Stomach smooth muscle (tissue), 2 donors: ENCODE measurements around the gene RACK1.
"Not testable (repeated sequence)": the region's sequence is repeated elsewhere in the genome, so short reads cannot be mapped to it uniquely, and the experiment has no call there.

Experiments
- H3K27ac ChIP-seq: one replicate; pipeline ENCODE4 v1.7.0; 2013; ENCODE audit warnings: mild to moderate bottlenecking, low read length, inconsistent platforms
- H3K27me3 ChIP-seq, 2 donors: one replicate each; pipeline ENCODE4 v1.7.0; 2013; ENCODE audit warnings: low read length in 2 of 2; ENCODE audit not compliant: insufficient read depth in 2 of 2, control insufficient read depth in 1 of 2
- H3K36me3 ChIP-seq, 2 donors: one replicate each; pipeline ENCODE4 v1.7.0; 2013; ENCODE audit warnings: low read length in 2 of 2; ENCODE audit not compliant: control insufficient read depth in 2 of 2, insufficient read depth in 2 of 2
- H3K4me1 ChIP-seq: one replicate; pipeline ENCODE4 v1.7.0; 2013; ENCODE audit warnings: low read length; ENCODE audit not compliant: control insufficient read depth, insufficient read depth
- H3K4me3 ChIP-seq, 2 donors: one replicate each; pipeline ENCODE4 v1.7.0; 2013; ENCODE audit warnings: low read length in 2 of 2
- H3K9ac ChIP-seq, 2 donors: one replicate each; pipeline ENCODE4 v1.7.0; 2013; ENCODE audit warnings: low read length in 2 of 2, mild to moderate bottlenecking in 1 of 2
- H3K9me3 ChIP-seq, 2 donors: one replicate each; pipeline ENCODE4 v1.7.0; 2013; ENCODE audit warnings: low read length in 2 of 2; ENCODE audit not compliant: control insufficient read depth in 2 of 2
- donor health status: healthy.
- donor health status: Pancreatic carcinoma.

RACK1 gene

GRCh38 chr5:181243564-181244343 lies at the start of gene RACK1:
Gene RACK1, minus strand, starts transcription at chr5:181243906. Its CDS starts 106 bp downstream, at chr5:181243800.
- Histone ChIP-seq H3K9me3 (no peaks in the 10 kb centered on the region), H3K4me3 (peak within 1 kb of the TSS; percentile 85 to 99), H3K36me3 (peaks cover 17 to 26% of the 10 kb centered on the region in 2 donors), H3K27ac (peak within 1 kb of the TSS; percentile 84), H3K27me3 (no peaks in the 10 kb centered on the region), H3K4me1 (peaks cover 55% of the 10 kb centered on the region), H3K9ac (peak within 1 kb of the TSS; percentile 93 to 98)

- not testable (repeated sequence) for H3K9me3 ChIP-seq, H3K27me3 ChIP-seq, H3K27ac ChIP-seq, H3K4me3 ChIP-seq, H3K4me1 ChIP-seq, H3K36me3 ChIP-seq, H3K9ac ChIP-seq
Measured at GRCh38 chr5:181287331-181287730, 43.6 kb upstream of the RACK1 start.

GRCh38 chr5:181285962-181286705 lies 42.4 kb upstream of the RACK1 start:
- not testable (repeated sequence) for H3K9ac ChIP-seq, H3K4me3 ChIP-seq, H3K4me1 ChIP-seq, H3K36me3 ChIP-seq, H3K27ac ChIP-seq, H3K27me3 ChIP-seq, H3K9me3 ChIP-seq

- H3K4me3 ChIP-seq, H3K27ac ChIP-seq, H3K4me1 ChIP-seq, H3K36me3 ChIP-seq, H3K9ac ChIP-seq, H3K27me3 ChIP-seq, H3K9me3 ChIP-seq: not testable (repeated sequence)
Measured at GRCh38 chr5:181283841-181284755, 40.4 kb upstream of the RACK1 start.

GRCh38 chr5:181283347-181283746 lies 39.6 kb upstream of the RACK1 start:
- H3K36me3 ChIP-seq: no peaks in the 10 kb centered on the region
- H3K27ac ChIP-seq: no peak overlapping the region
- no peaks in the 10 kb centered on the region for H3K27me3 ChIP-seq
- no peaks in the 10 kb centered on the region for H3K4me1 ChIP-seq
- no peak overlapping the region for H3K9ac ChIP-seq
- H3K4me3 ChIP-seq: no peak overlapping the region
- H3K9me3 ChIP-seq: no peaks in the 10 kb centered on the region

GRCh38 chr5:181282874-181283273 lies 39.2 kb upstream of the RACK1 start:
- Histone ChIP-seq H3K36me3 (no peaks in the 10 kb centered on the region), H3K4me3 (no peak overlapping the region), H3K27me3 (no peaks in the 10 kb centered on the region), H3K4me1 (no peaks in the 10 kb centered on the region), H3K9ac (no peak overlapping the region), H3K27ac (no peak overlapping the region), H3K9me3 (no peaks in the 10 kb centered on the region)

GRCh38 chr5:181282415-181282814 lies 38.7 kb upstream of the RACK1 start:
- not testable (repeated sequence) for H3K4me3 ChIP-seq, H3K9me3 ChIP-seq, H3K27me3 ChIP-seq, H3K27ac ChIP-seq, H3K4me1 ChIP-seq, H3K36me3 ChIP-seq, H3K9ac ChIP-seq

- H3K4me1 ChIP-seq: no peaks in the 10 kb centered on the region
Measured at GRCh38 chr5:181281984-181282316, 38.2 kb upstream of the RACK1 start.

GRCh38 chr5:181281077-181281983 lies 37.6 kb upstream of the RACK1 start:
- Histone ChIP-seq H3K27me3 (no peaks in the 10 kb centered on the region), H3K9me3 (no peaks in the 10 kb centered on the region), H3K4me1 (no peaks in the 10 kb centered on the region), H3K36me3 (no peaks in the 10 kb centered on the region), H3K4me3 (no peak overlapping the region), H3K27ac (no peak overlapping the region), H3K9ac (no peak overlapping the region)

More at GRCh38 chr5:181281984-181282316, 38.2 kb upstream of the RACK1 start:
- Histone ChIP-seq H3K27me3 (no peaks in the 10 kb centered on the region), H3K4me3 (no peak overlapping the region), H3K36me3 (no peaks in the 10 kb centered on the region), H3K27ac (no peak overlapping the region), H3K9ac (no peak overlapping the region), H3K9me3 (no peaks in the 10 kb centered on the region)

- Histone ChIP-seq H3K4me1 (no peaks in the 10 kb centered on the region), H3K4me3 (no peak overlapping the region), H3K9ac (no peak overlapping the region), H3K27ac (no peak overlapping the region), H3K27me3 (no peaks in the 10 kb centered on the region), H3K9me3 (no peaks in the 10 kb centered on the region), H3K36me3 (no peaks in the 10 kb centered on the region)
Measured at GRCh38 chr5:181280251-181280762, 36.6 kb upstream of the RACK1 start.
